OCI-LY7 (cell line): Measurements from ENCODE around the gene PDGFD. TPM values are rescaled to one million over a fixed set of nuclear protein-coding genes. Genes with fewer than 3 reads are reported as not detected.

Source experiments
- BruUV-seq: library from RNA; stranded (reverse); fragments of 400-500 nt; replicated peaks from 2 replicates; lab custom pipeline; 2021; lab: Mats Ljungman, UMichigan
- CTCF ChIA-PET: fragments of 300-600 bp; sonication (Branson Sonifier 250); formaldehyde crosslinking; loops from one replicate; lab custom pipeline; 2022; ENCODE audit warnings: antibody characterized with exemption; ENCODE audit not compliant: unreplicated experiment; lab: Charles Lee
- POLR2A ChIA-PET: fragments of 300-600 bp; sonication (Branson Sonifier 250); formaldehyde crosslinking; loops from one replicate; lab custom pipeline; 2022; ENCODE audit warnings: antibody characterized with exemption; lab: Charles Lee
- DNase-seq: peaks from one replicate; pipeline ENCODE4 v3.0.0-alpha.2; 2015; ENCODE audit warnings: low spot score
- H2AFZ ChIP-seq: fragments of 200-600 bp; sonication (generic), shearing (Covaris generic); 2 replicates; pipeline ENCODE4 v1.6.1; 2014; ENCODE audit warnings: mild to moderate bottlenecking, antibody characterized with exemption, low read length, moderate library complexity
- H3K27ac ChIP-seq: fragments of 200-600 bp; sonication (generic); 2 replicates; pipeline ENCODE4 v1.5.1; 2014; ENCODE audit warnings: mixed run types, low read depth, mild to moderate bottlenecking, moderate library complexity, low read length, inconsistent platforms; ENCODE audit not compliant: poor library complexity, severe bottlenecking
- H3K36me3 ChIP-seq: fragments of 200-600 bp; sonication (generic); 2 replicates; pipeline ENCODE4 v1.6.1; 2014; ENCODE audit warnings: mild to moderate bottlenecking, antibody characterized with exemption, low read length, moderate library complexity, mixed read lengths; ENCODE audit not compliant: insufficient read depth
- H3K4me1 ChIP-seq: fragments of 200-600 bp; sonication (generic); 2 replicates; pipeline ENCODE4 v1.5.1; 2014; ENCODE audit warnings: mild to moderate bottlenecking, low read length; ENCODE audit not compliant: insufficient read depth, poor library complexity, severe bottlenecking
- H3K4me2 ChIP-seq: fragments of 200-600 bp; sonication (generic); 2 replicates; pipeline ENCODE4 v1.6.1; 2014; ENCODE audit warnings: mild to moderate bottlenecking, low read length
- H3K4me3 ChIP-seq: fragments of 200-600 bp; sonication (generic); 2 replicates; pipeline ENCODE4 v1.5.1; 2014; ENCODE audit warnings: mild to moderate bottlenecking, low read depth, low read length; ENCODE audit not compliant: poor library complexity, severe bottlenecking
- H3K79me2 ChIP-seq: fragments of 200-600 bp; sonication (generic); 2 replicates; pipeline ENCODE4 v1.6.1; 2016; ENCODE audit warnings: low read depth, mild to moderate bottlenecking, low read length, moderate library complexity, mixed read lengths; ENCODE audit not compliant: insufficient read depth
- H3K9me2 ChIP-seq: fragments of 200-600 bp; sonication (generic); 2 replicates; pipeline ENCODE4 v1.6.1; 2016; ENCODE audit warnings: mild to moderate bottlenecking, low read length, mixed read lengths; ENCODE audit not compliant: insufficient read depth
- H3K9me3 ChIP-seq: fragments of 200-600 bp; sonication (generic); 2 replicates; pipeline ENCODE4 v1.6.1; 2014; ENCODE audit warnings: mild to moderate bottlenecking, mixed run types, low read length, mixed read lengths
- H4K20me1 ChIP-seq: fragments of 200-600 bp; sonication (generic); 2 replicates; pipeline ENCODE4 v1.6.1; 2014; ENCODE audit warnings: mild to moderate bottlenecking, antibody characterized with exemption, low read length, moderate library complexity, mixed read lengths; ENCODE audit not compliant: insufficient read depth
- CTCF ChIP-seq: fragments of 200-600 bp; sonication (generic); conservative IDR thresholded peaks from 2 replicates; pipeline ENCODE4 v1.5.1; 2014; ENCODE audit warnings: mild to moderate bottlenecking, antibody characterized with exemption, low read length, moderate library complexity, mixed read lengths
- EZH2phosphoT487 ChIP-seq: fragments of 200-600 bp; sonication (generic); IDR thresholded peaks from 2 replicates; pipeline ENCODE4 v1.6.1; 2018; ENCODE audit warnings: low read depth, borderline replicate concordance, mild to moderate bottlenecking, mixed run types, antibody characterized with exemption, low read length, moderate library complexity, mixed read lengths
- intact Hi-C: fragments of 100-400 bp; cut with micrococcal nuclease; formaldehyde crosslinking; loops from one replicate; pipeline ENCODE4 v1.10.0; 2022; ENCODE audit not compliant: unreplicated experiment
- total RNA-seq, 2 experiments: library from RNA; depleted of rRNA in 1 of 2; stranded (reverse); fragments of >200 nt in 1 of 2; shearing (Covaris generic) in 1 of 2; gene quantifications; 2 replicates each; pipeline ENCODE4 v1.2.3, GENCODE V29; 2014 to 2022

The PDGFD gene
- total RNA-seq, 2 experiments from 2014 or later = 1.0 to 6.0 TPM

DNA sequence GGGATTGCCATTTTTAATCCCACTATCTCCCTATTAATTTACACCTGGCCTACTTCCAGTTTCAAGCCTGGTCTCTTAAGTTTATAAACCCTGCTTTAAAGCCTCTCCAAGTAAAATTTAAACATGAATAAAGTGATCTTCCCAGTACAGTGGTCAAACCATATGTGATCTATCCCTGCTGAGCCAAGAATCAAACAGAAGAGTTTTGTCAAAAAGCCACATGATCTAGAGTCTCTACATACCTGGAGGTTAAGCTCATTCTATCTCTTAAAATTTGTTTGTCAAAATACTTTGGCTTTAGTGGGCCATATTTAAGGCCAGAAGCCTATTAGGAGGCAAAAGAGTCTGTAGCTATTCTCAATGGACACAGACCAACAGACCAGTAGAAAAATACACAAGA is 170.4 kb downstream of the PDGFD start:
- CTCF ChIA-PET = no interaction called here
- POLR2A ChIA-PET = no interaction called here
- BruUV-seq = no TSS peak
- Histone ChIP-seq H3K9me2 (no peaks in the 10 kb centered on the region), H3K79me2 (no peaks in the 10 kb centered on the region), H3K27ac (no peak overlapping the region), H3K36me3 (no peaks in the 10 kb centered on the region), H2AFZ (no peak overlapping the region), H3K4me1 (no peaks in the 10 kb centered on the region), H3K9me3 (no peaks in the 10 kb centered on the region), H3K4me3 (no peak overlapping the region), H3K4me2 (no peak overlapping the region), H4K20me1 (no peaks in the 10 kb centered on the region)
- DNase-seq = no peak
- no peak for TF ChIP-seq EZH2phosphoT487
- TF ChIP-seq CTCF = no peak
- intact Hi-C loops = no loop called here

GRCh38 chr11:103988595-103988969 is 175.4 kb downstream of the PDGFD start:
- TF ChIP-seq EZH2phosphoT487 (no peak), CTCF (no peak)
- intact Hi-C loops = no loop called here
- Histone ChIP-seq H3K4me3 (no peak overlapping the region), H3K9me2 (no peaks in the 10 kb centered on the region), H4K20me1 (no peaks in the 10 kb centered on the region), H3K27ac (no peak overlapping the region), H3K9me3 (no peaks in the 10 kb centered on the region), H3K4me2 (no peak overlapping the region), H3K36me3 (no peaks in the 10 kb centered on the region), H3K79me2 (no peaks in the 10 kb centered on the region), H3K4me1 (no peaks in the 10 kb centered on the region), H2AFZ (no peak overlapping the region)
- ChIA-PET POLR2A (interaction anchor here (1.1 to 1.5 kb wide), 2 partner anchors 10 to 23 kb away, joined by 3 to 4 read pairs; no protein-coding TSS in a partner anchor), CTCF (no interaction called here)
- DNase-seq = no peak
- no TSS peak for BruUV-seq

GRCh38 chr11:103987629-103988594 is 176.0 kb downstream of the PDGFD start:
- TF ChIP-seq EZH2phosphoT487 (no peak), CTCF (peak; percentile 65)
- CTCF ChIA-PET = no interaction called here

More at GRCh38 chr11:103987629-103988594, 176.0 kb downstream of the PDGFD start:
- Histone ChIP-seq H3K79me2 (no peaks in the 10 kb centered on the region), H3K4me1 (no peaks in the 10 kb centered on the region), H2AFZ (no peak overlapping the region), H3K27ac (no peak overlapping the region), H3K4me2 (no peak overlapping the region), H3K9me2 (no peaks in the 10 kb centered on the region), H3K9me3 (no peaks in the 10 kb centered on the region), H4K20me1 (no peaks in the 10 kb centered on the region), H3K36me3 (no peaks in the 10 kb centered on the region), H3K4me3 (no peak overlapping the region)
- intact Hi-C loops = no loop called here
- BruUV-seq = no TSS peak
- POLR2A ChIA-PET = interaction anchor here (0.7 to 1.5 kb wide), 4 partner anchors 8 to 33 kb away, joined by 3 to 4 read pairs (median 4); no protein-coding TSS in a partner anchor
- DNase-seq = no peak
